VCaP (cell line): ENCODE results near the gene CUL7.

Experiments
- H3K27ac ChIP-seq: fragments of 450-650 bp; 2 replicates; pipeline ENCODE4 v1.5.1; 2017
- TF ChIP-seq, protein P1 (sequence below): fragments of 450-650 bp; conservative IDR thresholded peaks from 2 replicates; pipeline ENCODE4 v1.5.1; 2017; ENCODE audit warnings: mild to moderate bottlenecking, moderate library complexity

Gene CUL7

DNA sequence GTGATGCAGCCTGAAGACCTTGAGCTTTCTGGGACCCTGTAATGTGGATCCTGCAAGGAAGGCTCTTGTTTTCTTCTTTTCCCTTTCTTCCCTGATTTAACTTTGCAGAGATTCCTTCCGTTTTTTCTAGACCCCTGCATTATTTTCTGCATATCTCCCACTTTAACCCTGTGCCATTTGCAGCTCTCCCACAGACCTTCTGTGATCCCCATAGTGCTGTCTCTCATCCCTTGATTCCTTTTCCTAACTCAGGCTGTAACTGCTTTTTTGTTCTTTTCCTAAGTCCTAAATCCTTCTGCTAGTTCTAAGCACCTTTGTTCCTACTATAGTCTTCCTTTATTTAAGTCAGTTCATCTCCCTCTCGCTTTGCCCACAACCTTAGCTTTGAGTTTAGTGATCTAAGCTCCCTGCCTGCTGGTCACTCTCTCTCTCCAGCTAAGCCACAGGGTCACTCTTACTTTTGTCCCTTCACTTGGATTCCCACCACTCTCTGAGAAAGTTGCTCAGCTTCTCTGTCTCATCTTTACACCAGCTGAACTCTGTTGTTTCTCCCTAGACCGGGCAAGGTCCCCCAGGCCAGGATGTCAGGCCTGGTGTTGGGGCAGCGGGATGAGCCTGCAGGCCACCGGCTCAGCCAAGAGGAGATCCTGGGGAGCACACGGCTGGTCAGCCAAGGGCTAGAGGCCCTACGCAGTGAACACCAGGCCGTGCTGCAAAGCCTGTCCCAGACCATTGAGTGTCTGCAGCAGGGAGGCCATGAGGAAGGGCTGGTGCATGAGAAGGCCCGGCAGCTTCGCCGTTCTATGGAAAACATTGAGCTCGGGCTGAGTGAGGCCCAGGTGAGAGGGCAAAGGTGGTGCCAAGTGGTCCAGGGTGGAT is 7.3 kb upstream of the CUL7 start:
- peak overlapping the region; percentile 85 for H3K27ac ChIP-seq
- TF ChIP-seq, protein P1, sequence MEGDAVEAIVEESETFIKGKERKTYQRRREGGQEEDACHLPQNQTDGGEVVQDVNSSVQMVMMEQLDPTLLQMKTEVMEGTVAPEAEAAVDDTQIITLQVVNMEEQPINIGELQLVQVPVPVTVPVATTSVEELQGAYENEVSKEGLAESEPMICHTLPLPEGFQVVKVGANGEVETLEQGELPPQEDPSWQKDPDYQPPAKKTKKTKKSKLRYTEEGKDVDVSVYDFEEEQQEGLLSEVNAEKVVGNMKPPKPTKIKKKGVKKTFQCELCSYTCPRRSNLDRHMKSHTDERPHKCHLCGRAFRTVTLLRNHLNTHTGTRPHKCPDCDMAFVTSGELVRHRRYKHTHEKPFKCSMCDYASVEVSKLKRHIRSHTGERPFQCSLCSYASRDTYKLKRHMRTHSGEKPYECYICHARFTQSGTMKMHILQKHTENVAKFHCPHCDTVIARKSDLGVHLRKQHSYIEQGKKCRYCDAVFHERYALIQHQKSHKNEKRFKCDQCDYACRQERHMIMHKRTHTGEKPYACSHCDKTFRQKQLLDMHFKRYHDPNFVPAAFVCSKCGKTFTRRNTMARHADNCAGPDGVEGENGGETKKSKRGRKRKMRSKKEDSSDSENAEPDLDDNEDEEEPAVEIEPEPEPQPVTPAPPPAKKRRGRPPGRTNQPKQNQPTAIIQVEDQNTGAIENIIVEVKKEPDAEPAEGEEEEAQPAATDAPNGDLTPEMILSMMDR, result no peak

DNA sequence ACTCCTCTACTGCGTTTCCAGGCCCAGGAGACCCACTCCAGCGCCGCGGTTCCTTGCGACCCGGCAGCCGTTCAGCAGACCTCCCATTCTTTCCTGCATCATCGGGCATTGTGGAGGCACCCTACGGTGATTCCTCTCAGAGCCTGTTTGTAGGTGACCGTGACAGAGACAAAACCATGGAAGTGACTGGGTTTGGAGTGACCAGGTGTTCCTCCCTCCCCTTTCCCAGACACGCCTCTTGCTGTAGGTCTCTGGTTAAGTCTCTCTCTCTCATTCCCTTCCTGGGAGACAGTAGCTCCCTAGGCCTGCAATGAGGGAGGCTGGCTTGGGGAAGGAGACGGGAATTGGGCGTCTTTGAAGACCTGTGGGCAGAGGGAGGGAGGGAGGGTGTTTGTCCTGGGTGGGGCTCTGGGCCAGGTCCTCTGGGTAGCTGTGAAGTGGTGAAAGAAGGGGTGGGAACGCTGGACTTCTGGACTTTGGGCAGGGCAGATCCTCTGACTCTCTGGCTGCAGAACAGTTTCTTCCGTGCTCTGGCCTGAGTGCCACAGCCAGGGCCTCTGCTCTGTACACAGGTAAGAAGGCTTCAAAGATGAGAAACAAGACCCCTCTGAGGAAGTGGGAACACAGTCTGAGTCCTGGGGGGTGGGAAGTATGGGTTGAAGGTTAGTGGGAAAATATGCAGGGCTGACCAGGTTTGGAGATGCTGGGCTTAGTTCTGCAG is 6.5 kb upstream of the CUL7 start:
- H3K27ac ChIP-seq, result peak overlapping the region; percentile 85
- TF ChIP-seq, protein P1, result no peak

DNA sequence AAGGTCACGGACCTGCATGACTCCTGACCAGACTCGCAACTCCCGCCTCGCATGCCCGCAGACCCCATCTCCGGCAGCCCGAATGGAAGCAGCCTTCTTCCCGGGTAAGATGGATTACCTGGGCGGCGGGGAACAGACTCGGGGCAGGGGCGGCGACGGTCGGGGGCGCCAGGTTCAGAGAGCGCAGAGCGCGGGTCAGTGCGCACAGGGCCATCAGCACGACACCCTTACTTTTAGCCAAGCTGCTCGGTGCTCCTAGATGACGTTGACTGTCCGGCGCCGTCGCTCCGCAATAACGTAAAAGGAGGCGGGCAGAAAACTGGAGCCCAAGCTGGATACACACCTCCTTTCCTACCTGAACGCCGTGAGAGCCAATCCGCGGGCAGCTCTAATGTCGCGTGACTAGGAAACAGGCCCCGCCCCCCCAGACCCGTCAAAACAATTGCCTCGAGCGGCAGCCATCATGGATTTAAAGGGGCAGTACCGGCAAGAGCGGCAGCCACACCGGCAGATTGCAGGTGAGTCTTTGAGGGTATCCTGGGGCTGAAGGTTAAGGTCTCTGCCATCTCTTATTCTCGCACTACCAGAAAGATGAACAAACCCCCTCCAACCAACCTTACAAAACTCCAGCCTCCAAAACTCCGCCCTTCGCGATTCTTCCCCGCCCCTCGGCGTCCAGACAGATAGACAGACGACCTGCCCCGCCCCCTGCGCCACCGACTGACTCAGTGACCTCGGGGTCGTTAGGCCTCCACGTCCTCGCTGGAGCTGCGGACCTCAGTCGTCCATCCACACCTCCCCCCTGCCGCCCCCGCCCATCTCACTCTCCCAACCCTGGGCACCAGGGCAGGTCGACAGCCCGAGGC is 5.8 kb upstream of the CUL7 start, which contains the start of the genes KLC4 and MRPL2:
Gene KLC4, plus strand, starts transcription at position 464 of the 866 bp plus-strand sequence. CDS start 1,705 bp downstream, outside the sequence.
Gene MRPL2, minus strand, starts transcription at position 267 of the 866 bp plus-strand sequence. Its CDS starts 53 bp downstream, at position 214.
- TF ChIP-seq, protein P1, result no peak
- peak within 1 kb of the TSS; percentile 85 for H3K27ac ChIP-seq

DNA sequence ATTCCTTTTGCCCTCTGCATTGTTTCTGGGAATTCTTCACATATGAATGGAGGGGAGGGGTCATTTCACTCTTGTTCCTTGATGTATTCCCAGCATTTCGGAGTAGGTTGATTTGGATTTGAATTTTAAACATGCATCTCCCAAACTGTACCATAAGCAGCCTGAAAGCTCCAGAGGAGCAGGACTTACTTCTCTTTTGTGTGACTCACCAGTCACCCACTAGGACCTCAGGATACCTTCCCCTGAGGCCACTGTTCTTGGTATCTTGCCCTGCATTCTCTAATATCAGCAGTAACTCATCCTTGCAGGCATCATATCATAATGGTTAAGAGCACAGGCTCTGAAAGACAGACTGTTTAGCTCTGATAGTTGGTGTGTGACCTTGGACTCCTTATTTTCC is 4.9 kb upstream of the CUL7 start:
- H3K27ac ChIP-seq, result peak overlapping the region; percentile 85
- TF ChIP-seq, protein P1, result no peak

DNA sequence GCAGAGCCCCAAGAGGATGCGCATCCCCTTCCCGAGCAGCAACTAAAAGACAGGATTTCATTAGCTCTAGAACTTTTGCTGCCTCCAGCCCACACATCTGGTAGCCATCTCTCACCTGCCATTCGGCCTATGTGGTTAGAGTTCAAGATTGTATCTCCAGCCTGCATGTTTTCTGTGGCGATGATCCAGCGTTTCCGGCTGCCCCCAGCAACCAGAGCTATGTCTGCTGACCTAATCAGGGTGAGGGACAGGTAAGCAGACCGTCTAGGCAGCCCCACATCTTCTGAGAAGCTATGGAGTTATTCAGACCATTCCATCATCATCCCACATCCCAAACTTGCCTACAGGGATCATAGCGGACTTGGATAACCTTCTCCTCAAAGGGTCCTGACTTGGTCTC is 2.3 kb upstream of the CUL7 start:
- no peak overlapping the region for H3K27ac ChIP-seq

DNA sequence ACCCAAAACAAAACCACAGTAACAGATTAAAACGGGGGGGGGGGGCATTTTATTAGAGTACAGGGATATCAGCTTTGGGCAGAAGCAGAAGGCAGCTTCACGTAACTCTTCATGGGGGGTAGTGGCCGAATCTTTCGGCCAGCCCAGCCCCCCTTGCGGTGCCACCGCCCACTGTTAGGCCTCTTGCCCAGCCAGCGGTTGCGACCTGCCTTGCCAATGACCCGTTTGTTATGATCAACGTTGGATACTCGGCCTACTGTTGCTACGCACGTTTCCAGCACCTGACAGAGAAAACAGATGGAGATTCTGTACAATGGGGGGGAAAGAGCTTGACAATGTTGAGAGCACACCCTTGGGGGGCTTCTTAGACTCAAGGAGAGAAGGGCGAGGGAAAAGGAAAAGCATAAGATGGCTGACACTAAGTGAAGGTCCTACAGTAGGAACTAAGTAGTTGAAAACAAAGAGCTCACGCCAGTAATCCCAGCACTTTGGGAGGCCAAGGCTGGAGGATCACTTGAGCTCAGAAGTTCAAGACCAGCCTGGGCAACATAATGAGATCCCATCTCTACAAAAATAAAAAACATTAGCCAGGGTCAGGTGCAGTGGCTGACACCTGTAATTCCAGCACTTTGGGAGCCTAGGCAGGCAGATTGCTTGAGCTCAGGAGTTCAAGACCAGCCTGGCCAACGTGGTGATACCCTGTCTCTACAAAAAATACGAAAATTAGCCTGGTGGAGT is 724 bp upstream of the CUL7 start:
- TF ChIP-seq, protein P1, result no peak
- H3K27ac ChIP-seq, result peak overlapping the region; percentile 94

More for the DNA sequence above, 2.3 kb upstream of the CUL7 start:
- TF ChIP-seq, protein P1, result no peak
